ENCODE results near the gene PLA2G4B.

PLA2G4B gene

DNA sequence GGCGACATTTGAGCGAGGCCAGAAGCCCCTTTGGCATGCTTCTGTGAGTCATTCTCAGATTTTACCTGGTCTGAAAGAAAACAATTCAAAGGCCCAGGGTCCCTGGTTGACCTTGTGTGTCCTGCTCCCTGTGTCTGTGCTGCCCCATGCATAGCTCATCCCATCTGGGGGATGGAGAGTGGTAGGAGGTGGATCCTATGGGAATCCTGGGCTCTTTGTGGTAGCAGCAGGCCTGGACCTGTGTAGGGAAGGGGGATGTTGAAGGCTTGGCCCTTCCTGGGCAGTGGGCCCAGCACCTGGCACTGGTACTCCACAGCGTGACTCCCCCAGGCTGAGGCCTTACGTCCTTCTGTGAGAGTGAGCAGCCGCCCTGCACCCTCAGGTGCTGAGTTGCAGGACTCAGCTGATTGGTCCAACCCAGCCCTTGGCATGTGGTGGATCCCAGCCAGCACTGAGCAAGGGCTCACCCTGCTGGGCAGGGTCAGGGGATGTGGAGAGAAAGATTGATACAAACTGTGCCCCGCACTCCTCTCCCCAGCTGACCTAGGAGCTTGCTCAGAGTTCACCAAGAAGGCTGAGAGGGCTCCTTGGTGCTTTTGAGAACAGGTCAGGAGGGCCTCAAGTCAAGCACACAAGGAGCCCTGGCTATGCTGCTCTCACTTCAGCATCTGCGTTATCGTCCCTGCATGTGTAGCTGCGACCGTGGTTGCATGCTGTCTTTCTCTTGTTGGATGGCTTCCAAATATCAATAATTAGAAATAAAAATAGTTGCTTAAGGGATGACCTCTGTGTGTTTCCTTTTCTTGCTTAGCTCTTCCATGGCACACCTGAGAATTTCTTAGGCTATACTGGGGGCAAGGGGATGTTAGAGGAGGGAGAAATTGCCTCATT is 32.1 kb upstream of the PLA2G4B start:
- DNase-seq (ENCODE audit: low spot score): no peak

DNA sequence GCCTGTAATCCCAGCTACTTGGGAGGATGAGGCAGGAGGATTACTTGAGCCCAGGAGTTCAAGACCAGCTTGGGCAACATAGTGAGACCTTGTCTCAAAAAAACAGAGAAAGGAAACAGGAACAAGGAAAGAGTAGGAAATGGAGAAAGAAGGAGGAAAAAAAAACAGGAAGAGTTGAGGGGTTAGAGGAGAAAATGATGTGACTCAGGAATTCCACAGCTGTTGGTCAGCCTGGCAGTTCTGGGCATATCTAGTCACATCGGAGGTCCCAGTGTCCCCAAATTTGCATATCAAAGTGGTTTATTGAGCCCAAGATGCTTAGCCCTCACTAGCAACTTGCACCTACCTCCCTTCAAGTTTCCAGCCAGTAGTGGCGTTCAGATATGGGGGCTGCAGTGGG is 29.5 kb upstream of the PLA2G4B start:
- no peak for DNase-seq (ENCODE audit: low spot score)

DNA sequence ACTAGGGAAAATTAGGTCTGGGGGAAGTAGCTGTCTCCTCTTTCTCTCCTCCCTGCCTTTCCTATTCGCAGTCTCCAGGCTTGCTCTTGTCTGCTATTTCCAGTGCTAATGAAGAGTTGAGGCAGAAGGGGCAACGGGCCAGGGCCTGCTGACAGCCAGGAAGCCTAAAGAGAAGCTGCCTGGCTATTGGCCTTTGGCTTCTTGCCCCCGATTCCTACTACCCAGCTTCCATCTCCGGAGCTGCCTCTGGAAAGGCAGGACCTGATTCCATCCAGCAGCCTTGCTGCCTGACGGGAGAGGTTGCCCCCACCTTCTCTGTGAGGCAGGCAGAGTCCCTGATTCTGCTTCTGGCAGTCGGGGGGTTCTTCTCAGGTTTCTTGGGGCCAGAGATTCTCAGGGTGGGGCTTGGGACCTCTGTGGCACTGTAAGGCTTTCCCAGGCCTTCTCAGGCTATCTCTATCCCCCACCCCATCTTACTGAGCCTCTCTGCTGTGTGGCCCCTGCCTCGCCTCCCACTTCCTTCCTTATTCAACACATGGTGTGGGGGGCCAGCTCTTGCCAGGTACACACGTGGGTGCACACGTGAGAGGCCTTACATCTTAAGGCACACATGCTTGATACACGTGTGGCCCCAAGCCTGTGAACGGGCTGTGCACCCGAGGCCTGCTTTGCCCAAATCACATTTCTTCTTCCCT is 29.0 kb upstream of the PLA2G4B start:
- no peak for DNase-seq (ENCODE audit: low spot score)

DNA sequence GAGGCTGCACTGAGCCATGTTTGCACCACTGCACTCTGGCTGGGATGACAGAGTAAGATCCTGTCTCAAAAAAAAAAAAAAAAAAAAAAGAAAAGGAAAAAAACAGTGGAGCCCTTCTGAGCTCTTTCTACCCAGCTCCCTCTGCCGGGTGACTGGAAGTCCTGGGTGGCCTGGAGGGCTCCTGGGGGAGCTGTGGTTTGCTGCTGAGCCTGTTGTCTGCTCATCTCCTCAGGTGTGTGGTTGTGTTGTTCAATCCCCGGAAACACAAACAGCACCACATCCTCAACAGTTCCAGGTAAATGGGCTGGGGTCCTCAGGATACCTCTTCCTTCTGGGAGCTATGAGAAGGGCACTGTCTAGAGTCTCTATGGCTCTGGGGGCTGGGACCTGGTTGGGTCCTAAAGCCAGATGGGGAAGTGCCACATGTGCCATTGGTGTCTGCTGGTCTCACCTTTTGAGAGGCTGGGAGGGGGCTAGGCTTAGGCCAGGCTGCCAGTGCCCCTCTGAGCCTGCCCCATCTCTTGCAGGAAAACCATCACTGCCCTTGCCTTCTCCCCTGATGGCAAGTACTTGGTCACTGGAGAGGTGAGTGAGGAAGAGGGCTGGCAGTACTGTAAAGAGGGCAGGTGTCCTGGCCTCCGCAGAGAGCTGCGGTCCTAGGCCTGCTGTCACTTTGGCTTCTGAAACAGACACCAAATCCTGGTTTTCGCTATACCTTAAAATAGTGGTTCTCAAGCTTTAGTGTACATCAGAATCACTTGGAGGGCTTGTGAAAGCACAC is 27.8 kb upstream of the PLA2G4B start:
- no peak for DNase-seq (ENCODE audit: low spot score)

DNA sequence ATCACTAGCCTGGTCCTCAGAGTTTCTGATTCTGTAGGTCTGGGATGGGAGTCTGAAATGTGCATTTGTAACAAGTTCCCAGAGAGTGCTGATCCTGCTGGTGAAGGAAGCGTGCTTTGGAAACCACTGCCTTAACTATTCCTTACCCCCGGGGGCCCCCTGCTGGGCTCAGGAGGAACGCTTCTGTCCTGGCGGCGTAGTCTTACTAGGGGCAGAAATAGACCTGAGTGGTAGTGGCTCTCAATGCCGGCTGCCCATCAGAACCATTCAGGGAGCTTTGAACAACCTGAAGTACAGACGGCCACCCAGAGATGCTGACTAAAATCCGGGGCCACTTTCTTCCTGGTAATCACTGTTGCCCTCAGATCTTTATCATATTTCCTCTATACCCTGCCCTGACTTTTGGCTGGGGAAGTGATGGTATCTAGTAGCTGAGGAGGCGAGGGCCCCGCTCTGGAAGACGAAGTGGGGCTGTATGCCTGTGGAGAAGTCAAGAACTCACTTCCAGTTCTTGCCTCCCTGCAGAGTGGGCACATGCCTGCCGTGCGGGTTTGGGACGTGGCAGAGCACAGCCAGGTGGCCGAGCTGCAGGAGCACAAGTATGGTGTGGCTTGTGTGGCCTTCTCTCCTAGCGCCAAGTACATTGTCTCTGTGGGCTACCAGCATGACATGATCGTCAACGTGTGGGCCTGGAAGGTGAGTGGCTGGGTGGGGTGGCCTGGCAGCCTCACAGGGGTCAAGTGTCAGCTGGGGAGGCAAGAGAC is 27.0 kb upstream of the PLA2G4B start:
- peak; percentile 87 for DNase-seq (ENCODE audit: low spot score)

DNA sequence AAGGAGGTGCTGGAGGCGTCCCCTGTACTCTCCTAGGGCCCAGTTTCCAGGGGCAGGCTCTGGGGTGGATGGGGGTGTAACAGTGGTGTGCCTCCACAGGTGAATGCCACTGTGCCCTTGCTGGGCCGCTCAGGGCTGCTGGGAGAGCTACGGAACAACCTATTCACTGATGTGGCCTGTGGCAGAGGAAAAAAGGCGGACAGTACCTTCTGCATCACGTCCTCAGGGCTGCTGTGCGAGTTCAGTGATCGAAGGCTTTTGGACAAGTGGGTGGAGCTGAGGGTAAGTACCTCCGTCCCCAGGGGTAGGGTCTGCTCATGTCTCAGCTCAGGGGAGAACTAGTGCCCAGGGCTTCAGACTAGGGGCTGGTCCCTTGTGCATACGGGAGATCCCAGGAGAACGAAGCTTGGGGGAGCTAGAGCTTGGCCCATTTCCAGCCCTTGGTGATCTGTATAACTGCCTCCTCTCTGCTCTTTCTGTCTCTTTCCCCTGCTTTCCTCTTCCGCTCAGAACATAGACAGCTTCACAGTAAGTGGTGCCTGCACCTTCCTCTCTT is 25.7 kb upstream of the PLA2G4B start:
- DNase-seq (ENCODE audit: low spot score): no peak

DNA sequence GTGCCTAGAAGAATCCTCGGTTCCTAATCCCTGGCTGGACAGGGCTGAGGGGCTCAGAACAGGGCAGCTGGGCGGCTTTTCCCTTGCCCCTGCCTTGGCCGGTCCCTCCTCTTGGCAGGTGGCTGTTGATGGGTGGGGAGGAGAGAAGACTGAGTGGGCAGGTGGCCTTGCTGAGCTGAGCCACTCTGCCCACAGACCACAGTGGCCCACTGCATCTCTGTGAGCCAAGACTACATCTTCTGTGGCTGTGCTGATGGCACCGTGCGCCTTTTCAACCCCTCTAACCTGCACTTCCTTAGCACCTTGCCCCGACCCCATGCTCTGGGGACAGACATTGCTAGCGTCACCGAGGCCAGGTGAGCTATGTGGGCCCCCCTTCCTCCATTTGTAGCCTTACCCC is 25.2 kb upstream of the PLA2G4B start:
- DNase-seq (ENCODE audit: low spot score): no peak

DNA sequence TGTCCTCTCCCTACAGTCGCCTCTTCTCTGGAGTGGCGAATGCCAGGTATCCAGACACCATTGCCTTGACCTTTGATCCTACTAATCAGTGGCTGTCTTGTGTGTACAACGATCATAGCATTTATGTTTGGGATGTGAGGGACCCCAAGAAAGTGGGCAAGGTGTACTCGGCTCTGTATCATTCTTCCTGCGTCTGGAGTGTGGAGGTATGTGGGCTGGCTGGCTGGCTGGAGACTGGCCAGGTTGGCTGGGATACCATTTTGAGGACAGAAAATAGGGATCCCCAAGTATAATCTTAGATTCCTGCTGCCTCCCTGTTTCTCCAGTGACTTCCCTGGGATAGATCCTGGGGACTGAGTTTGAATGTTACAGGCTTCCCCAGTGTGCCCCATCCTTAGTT is 24.1 kb upstream of the PLA2G4B start:
- no peak for DNase-seq (ENCODE audit: low spot score)

DNA sequence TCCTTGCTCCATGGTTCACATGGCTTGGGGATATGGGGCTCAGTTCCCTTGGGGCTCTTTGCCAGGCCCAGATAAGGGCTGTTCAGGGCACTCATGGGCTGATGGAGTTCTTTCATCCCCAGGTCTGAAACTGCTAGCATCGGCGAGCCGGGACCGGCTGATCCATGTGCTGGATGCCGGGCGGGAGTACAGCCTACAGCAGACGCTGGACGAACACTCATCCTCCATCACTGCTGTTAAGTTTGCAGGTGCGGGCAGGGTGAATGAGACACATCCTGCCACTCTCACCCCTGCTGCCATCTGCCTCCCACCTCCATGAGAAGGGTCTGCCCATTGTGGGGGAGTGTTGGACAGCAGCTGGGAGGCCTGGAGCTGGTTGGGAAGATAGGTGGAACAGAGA is 21.9 kb upstream of the PLA2G4B start:
- DNase-seq (ENCODE audit: low spot score): no peak

DNA sequence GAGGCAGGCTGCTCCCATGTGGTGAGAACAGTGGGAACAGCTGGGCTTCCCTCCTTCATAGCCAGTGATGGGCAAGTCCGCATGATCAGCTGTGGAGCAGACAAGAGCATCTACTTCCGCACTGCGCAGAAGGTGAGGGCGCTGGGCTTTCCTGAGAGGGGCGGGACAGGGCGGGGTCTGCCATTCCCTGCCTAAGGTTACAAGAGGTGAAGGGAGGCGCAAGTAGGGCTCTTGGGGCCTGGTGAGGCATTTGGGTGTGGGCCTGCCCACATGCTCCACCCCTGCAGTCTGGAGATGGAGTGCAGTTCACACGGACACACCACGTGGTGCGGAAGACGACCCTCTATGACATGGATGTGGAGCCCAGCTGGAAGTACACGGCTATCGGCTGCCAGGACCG is 21.3 kb upstream of the PLA2G4B start:
- DNase-seq (ENCODE audit: low spot score): no peak

DNA sequence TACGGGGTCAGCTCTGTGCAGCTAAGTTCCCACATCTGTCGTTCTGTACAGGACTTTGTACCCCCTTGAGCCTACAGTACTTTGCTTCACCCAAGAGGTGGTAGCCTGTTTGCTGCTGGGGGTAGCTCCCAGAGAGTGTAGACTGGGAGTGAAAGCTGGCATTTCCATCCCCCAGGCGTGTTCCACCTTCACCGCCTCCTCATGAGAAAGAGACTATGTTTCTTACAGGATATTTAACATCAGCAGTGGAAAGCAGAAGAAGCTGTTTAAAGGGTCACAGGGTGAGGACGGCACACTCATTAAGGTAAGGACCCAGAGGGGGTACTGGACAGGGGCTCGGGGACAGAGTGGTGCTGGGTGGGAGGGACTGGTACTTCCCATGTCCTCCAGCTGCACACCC is 20.9 kb upstream of the PLA2G4B start:
- DNase-seq (ENCODE audit: low spot score): no peak

DNA sequence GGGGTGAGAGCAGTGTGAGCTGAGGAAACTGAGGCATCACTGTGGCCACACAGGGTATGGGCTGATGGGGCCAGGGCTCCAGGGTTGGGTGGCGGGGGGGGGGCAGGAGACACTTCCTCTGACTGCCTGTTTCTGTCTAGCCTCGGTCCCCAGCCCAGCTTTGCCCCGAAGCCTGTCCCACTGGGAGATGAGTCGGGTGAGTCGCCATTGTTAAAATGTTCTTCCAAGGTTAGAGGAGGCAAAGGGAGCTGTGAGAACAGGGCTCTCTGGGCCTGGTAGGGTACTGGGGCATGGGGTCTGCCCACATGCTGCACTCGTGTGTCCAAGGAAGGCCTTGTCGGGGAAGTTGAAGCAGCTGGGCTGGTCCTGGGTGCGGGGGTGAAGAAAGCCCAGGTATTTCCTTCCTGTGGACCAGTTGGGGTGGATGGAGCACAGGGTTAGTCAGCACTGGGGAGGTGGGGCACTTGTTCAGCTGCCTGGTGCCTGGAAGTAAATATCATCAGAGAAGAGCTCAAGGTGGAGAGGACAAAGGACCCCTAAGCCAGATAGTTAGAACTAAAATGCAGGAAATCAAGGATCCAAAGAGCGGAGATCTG is 19.1 kb upstream of the PLA2G4B start:
- no peak for DNase-seq (ENCODE audit: low spot score)

DNA sequence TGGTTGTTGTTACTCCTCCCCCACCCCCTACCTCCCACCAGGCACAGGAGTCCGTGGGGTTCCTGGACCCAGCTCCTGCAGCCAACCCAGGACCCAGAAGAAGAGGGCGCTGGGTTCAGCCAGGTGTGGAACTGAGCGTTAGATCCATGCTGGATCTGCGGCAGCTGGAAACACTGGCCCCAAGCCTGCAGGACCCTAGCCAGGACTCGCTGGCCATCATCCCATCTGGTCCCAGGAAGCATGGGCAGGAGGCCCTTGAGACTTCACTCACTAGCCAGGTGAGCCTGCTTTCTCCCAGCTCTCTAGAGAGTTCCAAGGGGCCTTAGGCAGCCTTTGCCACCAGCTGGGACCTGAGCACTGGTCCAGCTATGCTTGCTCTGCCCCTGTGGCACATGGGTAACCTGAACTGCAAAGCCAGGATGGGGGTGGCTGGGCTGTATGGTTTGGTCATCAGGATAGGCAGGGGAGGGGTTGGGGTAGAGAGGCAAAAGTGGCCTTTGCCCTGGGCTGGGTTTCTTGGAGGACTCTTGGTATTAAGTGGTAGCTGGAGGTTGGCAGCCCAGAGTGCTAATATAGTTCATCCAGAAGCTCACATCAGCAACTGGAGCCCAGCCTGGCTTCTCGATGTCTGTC is 17.7 kb upstream of the PLA2G4B start:
- no peak for DNase-seq (ENCODE audit: low spot score)

DNA sequence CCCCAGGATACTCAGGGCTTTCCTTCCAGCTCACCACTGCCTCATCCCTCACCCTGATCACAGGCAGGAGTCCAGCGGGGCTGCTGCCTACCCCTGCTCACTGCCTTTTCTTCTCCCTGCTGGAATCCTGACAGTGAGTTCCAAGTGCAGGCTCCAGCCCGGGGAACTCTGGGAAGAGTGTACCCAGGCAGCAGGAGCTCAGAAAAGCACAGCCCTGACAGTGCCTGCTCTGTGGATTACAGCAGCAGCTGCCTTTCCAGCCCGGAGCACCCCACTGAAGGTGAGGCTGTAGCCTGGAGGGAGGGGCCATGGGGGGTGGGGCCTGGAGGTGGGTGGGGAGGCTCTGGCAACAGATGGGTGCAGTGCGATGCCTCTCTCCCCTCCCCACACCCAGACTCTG is 16.8 kb upstream of the PLA2G4B start:
- DNase-seq (ENCODE audit: low spot score): peak; percentile 54

DNA sequence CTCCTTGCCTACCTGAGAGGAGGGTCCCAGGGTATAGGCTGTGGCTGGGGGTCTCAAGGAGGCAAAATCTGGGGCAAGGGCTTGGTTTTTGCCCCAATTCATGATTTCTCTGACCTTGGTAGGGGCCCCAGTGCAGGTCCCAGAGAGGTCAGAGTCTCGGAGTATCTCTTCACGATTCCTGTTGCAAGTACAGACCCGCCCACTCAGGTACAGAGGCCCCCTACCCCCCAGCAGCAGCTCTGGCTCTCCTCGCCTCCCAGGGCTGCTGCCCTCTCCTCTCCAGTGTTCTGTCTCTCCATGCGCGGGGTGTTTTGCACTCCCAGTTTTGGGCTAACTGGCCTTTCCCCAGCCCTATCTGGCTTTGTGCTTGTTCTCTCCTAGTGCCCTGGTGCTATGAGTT is 16.2 kb upstream of the PLA2G4B start:
- no peak for DNase-seq (ENCODE audit: low spot score)

DNA sequence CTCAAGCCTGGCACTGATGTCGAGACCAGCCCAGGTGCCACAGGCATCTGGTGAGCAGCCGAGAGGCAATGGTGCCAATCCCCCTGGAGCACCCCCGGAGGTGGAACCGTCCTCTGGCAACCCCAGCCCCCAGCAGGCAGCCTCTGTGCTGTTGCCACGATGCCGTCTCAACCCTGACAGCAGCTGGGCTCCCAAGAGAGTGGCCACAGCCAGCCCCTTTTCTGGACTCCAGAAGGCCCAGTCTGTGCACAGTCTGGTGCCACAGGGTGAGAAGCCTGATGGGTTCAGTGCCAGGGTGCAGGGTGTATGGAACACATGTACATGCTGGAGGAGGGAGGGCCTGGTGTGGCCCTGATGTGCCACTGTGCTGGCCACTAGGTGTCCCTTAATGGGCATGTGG is 15.7 kb upstream of the PLA2G4B start:
- no peak for DNase-seq (ENCODE audit: low spot score)

DNA sequence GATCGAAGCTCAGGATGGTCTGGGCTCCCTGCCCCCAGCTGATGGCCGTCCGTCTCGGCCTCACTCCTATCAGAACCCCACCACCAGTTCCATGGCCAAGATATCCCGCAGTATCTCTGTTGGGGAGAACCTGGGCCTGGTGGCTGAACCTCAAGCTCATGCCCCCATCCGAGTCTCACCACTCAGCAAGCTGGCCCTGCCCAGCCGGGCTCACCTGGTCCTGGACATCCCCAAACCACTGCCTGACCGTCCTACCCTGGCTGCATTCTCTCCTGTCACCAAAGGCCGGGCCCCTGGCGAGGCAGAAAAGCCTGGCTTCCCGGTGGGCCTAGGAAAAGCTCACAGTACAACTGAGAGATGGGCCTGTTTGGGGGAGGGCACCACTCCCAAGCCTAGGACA is 15.1 kb upstream of the PLA2G4B start:
- DNase-seq (ENCODE audit: low spot score): no peak

DNA sequence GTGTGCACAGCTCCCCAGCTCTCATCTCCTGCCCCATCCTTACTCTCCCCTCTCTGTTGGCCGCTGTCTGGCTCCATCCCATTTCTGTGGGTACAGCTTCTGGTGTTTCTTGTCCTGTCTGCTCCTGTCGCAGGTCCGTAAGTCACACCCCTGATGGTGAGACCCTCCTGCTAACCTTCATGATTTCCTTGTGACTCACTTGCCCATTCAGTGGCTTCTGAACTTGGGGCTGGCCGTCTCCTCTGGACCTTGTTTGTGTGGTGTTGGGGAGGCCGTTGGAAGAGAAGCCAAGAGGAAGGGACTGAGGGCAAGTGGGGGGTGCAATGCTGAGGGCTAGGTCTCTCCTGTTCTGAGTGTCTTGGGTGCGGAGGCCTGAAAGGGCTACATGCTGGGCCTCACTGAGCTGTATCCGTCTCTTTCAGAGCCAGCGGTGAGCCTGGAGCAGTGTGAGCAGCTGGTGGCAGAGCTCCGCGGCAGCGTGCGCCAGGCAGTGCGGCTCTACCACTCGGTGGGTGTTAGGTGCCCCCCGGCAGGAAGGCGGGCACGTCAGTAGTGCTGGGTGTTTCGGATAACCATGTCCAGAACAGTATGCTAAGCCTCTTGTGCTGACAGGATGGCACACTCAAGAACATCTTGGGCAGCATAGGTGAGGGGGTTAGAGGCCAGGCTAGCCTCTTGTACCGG is 14.4 kb upstream of the PLA2G4B start:
- no peak for DNase-seq (ENCODE audit: low spot score)

DNA sequence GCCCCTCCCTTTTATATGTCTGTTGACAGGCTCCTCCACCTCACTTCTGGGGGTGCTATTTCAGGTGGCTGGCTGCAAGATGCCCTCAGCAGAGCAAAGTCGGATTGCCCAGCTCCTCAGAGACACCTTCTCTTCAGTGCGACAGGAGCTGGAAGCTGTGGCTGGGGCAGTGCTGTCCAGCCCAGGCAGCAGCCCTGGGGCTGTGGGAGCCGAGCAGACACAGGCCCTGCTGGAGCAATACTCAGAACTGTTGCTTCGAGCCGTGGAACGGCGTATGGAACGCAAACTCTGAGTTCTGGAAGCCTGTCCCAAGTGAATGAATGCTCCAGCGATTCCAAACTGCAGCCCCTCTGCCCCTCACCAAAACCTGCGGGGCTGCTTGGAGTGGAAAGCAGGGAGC is 13.5 kb upstream of the PLA2G4B start:
- DNase-seq (ENCODE audit: low spot score): no peak

Data from Ammon's horn (tissue), 1 donor.